ENCODE data around the gene PAM.

PAM gene

GRCh38 chr5:103003872-103004271, 248.8 kb downstream of the PAM start:
- no peak for TF ChIP-seq CTCF (IDR thresholded peaks at IDR 0.05; ENCODE audit: borderline replicate concordance, insufficient read depth, low read depth, low read length)

GRCh38 chr5:103005276-103005675, 250.2 kb downstream of the PAM start:
- H3K4me3 ChIP-seq (ENCODE audit: low read depth, low read length), result no peak overlapping the region
- no peak for TF ChIP-seq CTCF (IDR thresholded peaks at IDR 0.05; ENCODE audit: borderline replicate concordance, insufficient read depth, low read depth, low read length)

More at GRCh38 chr5:103003872-103004271, 248.8 kb downstream of the PAM start:
- H3K4me3 ChIP-seq (ENCODE audit: low read depth, low read length), result no peak overlapping the region

- no peak for TF ChIP-seq CTCF (IDR thresholded peaks at IDR 0.05; ENCODE audit: borderline replicate concordance, insufficient read depth, low read depth, low read length)
Observed at GRCh38 chr5:103006921-103007320, 251.8 kb downstream of the PAM start.

GRCh38 chr5:103010168-103010567, 255.1 kb downstream of the PAM start:
- no peak for TF ChIP-seq CTCF (IDR thresholded peaks at IDR 0.05; ENCODE audit: borderline replicate concordance, insufficient read depth, low read depth, low read length)
- H3K4me3 ChIP-seq (ENCODE audit: low read depth, low read length), result no peak overlapping the region

More at GRCh38 chr5:103006921-103007320, 251.8 kb downstream of the PAM start:
- H3K4me3 ChIP-seq (ENCODE audit: low read depth, low read length), result no peak overlapping the region

- TF ChIP-seq CTCF (IDR thresholded peaks at IDR 0.05; ENCODE audit: borderline replicate concordance, insufficient read depth, low read depth, low read length), result no peak
- H3K4me3 ChIP-seq (ENCODE audit: low read depth, low read length), result no peak overlapping the region
Observed at GRCh38 chr5:103013933-103014552, 258.9 kb downstream of the PAM start.

- H3K4me3 ChIP-seq (ENCODE audit: low read depth, low read length), result no peak overlapping the region
- no peak for TF ChIP-seq CTCF (IDR thresholded peaks at IDR 0.05; ENCODE audit: borderline replicate concordance, insufficient read depth, low read depth, low read length)
Observed at GRCh38 chr5:103014983-103015382, 259.9 kb downstream of the PAM start.

GRCh38 chr5:103016167-103016566, 261.1 kb downstream of the PAM start:
- no peak for TF ChIP-seq CTCF (IDR thresholded peaks at IDR 0.05; ENCODE audit: borderline replicate concordance, insufficient read depth, low read depth, low read length)
- no peak overlapping the region for H3K4me3 ChIP-seq (ENCODE audit: low read depth, low read length)

Measured in GM12875 (cell line).